GM21360 (cell line): ENCODE measurements around the gene DENND2D.

Source experiments
- ATAC-seq: cut with Tn5 transposase; IDR thresholded peaks from one replicate; pipeline ENCODE4 v1.9.1; 2021; ENCODE audit warnings: mild to moderate bottlenecking, moderate library complexity; ENCODE audit not compliant: unreplicated experiment

Gene DENND2D, protein sequence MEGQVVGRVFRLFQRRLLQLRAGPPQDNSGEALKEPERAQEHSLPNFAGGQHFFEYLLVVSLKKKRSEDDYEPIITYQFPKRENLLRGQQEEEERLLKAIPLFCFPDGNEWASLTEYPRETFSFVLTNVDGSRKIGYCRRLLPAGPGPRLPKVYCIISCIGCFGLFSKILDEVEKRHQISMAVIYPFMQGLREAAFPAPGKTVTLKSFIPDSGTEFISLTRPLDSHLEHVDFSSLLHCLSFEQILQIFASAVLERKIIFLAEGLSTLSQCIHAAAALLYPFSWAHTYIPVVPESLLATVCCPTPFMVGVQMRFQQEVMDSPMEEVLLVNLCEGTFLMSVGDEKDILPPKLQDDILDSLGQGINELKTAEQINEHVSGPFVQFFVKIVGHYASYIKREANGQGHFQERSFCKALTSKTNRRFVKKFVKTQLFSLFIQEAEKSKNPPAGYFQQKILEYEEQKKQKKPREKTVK

DNA sequence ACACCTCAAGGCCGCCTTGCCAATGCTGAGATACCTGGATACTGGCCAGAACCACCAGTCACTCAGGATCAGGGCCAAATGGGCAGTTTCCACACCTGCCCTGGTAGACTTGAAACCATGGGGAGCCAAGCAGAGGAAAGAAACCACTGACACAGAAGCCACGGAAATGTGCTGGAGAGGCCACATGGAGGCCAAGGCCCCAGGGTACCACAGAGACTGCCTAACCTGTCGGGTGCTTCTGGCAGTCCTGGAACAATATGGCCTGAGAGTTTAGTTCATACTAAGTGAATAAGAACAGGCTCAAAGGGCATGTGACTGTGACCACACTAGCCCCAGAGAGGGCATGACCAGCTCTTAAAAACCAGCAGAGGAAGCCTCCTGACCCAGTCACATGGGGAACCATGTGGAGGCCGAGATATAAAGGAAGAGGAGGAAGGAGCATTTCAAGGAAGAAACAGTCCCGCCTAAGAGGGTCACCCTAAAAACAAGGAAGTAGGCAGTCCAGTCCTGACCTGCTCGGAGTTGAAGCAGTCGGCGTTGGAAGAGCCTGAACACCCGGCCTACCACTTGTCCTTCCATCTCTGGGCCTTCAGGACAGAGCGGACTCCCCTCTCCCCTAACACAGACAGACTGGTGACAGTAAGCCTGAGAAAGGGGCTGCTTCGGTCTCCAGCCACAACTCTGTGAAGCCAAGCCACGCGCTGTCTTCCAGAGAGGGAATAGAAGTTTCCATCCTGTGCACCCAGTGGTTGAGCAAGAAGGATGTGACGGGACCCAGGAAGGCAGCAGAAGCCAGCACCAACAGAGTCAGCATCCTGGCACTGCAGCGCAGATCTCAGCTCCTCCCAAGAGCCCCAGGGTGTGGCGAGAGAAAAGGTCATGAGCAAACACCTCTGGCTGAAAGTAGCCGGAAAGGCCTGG, at the start of gene DENND2D:
Gene DENND2D (minus strand): TSS at position 766 of the 921 bp plus-strand sequence. CDS start 187 bp downstream, at position 579.
- no peak for ATAC-seq

DNA sequence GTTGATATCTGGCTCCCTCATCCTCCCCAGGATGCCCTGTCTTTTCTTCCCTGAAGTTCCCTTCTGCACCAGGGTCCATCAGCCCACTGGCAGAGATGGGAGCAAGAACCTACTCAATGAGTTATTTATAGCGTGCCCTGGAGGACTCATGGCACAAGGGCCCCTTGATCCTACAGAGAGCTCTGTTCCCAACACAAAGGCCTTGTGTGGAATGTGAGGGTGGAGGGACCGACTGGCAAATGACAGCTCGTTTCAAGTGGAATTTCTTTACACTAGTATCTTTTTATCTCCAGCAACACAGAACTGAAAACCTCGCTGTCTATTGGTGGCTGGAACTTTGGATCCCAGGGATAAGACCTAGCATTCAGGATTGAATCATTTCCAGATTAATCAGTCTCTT, 49.5 kb upstream of the DENND2D start:
- ATAC-seq: no peak

DNA sequence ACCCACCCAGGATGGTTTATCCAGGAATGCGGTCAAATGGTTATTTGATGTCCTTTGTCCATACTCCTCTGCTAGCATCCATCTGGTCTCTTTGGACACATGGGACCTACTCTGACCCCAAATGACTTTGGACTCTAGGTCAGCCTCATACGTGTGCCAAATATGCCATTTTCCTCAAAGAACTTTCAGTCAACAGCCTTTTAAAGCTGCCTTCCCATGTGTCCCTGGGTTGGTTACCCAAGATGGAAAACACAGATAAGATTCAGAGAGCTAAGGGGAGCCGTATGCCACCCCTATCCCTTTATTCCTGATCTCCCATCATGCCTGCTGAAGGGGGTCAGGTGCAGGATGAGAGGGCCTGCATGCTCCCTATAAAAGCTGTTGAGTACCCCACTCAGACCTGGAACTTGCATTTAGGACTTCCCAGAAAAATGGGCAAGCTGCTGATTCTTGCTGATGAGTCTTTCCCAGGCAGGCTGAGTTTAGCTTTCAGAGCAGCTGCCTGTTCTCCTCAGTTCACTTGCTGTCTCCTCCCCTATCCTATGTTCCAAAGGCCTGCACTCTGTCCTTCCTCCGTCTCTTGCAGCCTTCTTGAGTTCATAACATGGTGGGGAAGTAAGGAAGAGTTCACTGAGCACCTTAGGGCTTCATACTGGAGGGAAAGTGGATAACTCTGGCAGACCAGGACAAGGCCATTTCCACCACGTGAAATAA, 46.8 kb upstream of the DENND2D start:
- ATAC-seq: no peak

DNA sequence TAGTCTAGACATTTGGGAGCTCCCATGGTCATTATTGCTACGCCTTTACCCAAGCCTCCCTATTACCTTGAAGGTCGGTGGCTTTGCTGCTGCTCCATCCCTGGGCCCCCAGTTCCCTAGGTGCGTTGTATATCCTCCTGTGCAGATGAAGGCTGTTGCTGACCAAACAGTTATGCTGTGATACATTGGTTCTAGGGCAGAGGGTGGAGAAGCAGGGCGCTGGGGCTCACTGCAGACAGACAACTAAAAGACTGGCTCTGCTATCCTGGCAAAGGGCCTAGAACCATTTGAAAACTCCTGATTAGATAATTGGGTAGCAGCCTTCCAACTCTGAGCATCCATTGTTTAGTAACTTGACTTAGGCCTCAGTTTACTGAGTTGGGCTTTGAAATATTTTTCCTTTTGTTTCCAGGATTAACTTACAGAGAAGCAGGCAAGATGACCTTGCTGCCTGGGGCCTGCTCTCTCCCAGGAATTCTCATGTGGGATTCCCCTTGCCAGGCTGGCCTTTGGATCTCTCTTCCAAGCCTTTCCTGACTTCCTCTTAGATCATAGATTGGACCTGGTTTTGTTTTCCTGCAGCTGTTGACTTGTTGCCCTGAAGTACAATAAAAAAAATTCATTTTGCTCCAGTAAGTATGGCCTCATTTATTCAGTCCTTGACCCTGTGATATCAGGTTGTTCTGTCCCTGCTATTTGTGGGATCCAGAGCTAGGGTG, 42.5 kb upstream of the DENND2D start:
- ATAC-seq: no peak

DNA sequence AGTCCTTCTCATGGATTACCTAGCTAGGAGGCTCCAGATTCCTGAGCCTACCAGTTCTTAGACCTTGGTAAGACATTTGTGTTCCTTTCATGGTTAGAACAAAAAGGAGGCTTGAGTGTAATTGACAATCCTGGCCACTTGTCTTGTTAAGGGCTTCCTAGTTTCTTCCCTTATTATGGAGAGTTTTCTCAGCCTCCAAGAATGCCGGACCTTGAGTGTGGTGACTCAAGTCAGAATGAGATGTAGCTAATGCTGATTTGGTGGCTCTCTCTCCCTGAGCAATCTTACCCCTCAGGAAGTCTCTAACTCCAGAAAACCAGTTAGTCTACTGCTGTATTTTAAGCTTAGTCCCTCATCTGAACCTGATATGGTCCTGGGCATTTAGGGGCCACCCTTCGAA, 41.4 kb upstream of the DENND2D start:
- no peak for ATAC-seq

DNA sequence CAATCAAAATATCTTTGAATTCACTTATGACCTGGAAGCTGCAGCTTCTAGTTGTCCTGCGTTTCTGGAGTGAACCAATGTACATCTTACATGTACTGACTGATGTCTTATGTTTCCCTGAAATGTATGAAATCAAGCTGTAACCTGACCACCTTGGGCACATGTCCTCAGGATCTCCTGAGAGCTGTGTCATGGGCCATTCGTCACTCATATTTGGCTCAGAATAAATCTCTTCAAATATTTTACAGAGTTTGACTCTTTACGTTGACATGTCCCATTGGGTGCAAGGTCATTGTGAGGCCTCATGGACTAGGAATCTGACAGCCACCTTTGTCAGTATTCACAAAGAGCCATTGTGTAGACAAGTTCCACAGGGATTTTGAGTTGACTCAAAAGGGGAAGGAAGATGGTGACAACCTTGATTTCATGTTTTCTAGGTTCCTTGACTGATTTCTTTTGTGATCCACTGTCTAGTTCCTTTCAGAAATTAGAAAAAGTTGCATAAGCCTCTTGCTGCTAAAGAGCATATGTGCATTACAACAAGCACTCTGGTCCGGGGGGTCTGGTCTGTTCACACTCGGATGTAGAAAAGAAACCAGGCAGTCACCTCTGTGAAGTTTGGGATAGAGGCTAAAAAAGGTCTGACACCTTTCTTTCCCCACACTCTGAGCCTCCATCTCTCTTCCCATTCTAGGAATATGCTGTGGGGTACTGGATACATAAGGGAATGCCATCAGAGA, 37.8 kb upstream of the DENND2D start:
- no peak for ATAC-seq

DNA sequence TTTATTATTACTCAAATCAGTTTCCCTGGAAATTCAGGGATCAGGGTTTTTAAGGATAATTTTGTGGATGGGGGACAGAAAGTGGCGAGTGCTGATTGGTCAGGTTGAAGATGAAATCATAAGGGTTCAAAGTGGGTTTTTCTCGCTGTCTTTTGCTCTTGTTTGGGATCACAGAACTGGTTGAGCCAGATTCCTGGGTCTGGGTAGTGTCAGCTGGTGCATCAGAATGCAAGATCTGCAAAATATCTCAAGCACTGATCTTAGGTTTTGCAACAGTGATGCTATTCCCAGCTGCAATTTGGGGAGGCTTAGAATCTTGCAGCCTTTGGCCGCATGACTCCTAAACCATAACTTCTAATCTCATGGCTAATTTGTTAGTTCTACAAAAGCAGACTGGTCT, 36.4 kb upstream of the DENND2D start:
- ATAC-seq: no peak

DNA sequence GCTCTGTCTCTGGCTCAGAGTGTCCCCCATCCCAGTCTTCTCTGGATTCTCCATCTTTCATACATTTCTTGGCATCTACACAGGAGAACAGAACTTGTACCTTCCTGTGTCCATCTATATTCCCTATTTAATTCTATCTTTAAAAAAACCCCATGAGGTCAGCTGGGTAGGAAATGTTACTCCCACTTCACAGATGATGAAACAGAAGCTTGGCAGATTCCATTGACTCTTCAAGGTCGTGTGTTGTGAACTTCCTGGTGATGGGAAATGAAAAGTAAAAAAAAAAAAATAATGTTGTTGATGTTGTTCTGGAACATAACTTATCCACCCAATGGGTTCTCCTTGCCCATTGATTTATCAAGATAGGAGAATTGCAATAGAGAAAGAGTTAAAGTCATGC, 35.9 kb upstream of the DENND2D start:
- ATAC-seq: no peak

DNA sequence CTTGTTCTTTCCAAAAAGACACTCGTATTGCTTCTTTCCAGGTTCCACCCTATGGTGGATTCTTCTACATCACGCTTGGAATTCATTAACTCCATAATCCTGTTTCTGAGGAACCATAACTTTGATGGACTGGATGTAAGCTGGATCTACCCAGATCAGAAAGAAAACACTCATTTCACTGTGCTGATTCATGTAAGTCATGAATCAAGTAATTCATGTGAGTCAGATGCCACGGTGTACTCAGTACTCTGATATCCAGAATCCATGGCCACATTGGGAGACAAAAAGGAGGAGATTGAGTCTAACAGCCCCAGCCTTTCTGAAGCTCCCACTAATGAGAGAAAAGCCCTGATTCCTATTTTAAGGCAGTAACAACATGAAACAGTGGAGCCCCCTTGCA, 34.4 kb upstream of the DENND2D start:
- ATAC-seq: no peak

DNA sequence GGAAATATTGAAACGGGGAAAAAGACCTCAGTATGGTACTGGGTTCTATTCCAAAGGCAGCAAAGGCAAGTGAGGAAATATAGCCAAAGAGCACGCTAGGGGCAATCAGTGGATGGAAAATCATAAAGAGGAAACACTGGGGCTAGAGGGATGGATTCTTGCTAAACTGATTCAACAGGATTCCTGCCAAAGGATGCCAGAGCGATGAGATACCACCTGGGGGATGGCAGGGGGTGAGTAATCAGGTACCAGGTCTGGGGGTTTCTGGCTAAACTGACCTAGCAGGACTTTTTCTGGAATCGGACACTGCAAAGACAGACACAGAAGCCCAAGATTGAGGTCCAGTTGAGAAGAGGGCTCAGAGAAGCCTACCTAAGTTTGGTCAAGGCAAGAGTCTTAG, 33.8 kb upstream of the DENND2D start:
- ATAC-seq: no peak

DNA sequence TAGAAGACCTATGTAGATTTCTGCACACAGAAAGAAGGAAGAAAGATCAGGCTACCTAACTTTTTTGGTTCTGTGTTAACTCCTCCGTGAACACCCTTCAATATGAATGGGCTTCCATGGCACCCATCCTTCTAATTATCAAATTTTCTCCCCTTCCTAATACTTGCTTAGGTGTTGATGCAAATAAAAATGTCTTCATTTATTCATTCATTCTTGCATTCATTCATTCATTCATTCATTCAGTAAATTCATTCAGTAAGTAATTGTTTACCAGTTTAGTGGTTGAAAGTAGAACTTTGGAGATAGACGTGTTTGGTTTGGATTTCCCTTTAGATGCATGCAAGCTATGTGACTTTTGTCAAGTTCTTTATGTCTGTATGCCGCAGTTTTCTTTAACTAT, 31.7 kb upstream of the DENND2D start:
- ATAC-seq: no peak

DNA sequence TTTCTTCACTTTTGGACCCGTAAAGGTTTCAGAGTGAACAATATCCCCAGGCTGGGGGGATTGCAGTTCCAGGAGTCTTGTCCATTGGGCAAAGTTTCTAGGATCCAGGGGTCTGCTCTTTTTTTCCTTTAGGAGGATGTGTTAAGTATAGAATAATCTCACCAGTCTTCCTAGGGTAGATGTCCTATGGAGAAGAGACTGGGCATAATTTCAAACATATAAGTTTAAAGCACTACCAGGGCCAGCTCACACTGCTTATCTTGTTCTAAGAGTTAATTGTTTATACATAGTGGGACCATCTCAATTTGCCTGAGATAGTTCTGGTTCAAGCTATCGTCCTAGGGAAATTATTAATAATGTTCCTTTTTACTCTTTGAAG, 28.3 kb upstream of the DENND2D start:
- ATAC-seq: no peak

DNA sequence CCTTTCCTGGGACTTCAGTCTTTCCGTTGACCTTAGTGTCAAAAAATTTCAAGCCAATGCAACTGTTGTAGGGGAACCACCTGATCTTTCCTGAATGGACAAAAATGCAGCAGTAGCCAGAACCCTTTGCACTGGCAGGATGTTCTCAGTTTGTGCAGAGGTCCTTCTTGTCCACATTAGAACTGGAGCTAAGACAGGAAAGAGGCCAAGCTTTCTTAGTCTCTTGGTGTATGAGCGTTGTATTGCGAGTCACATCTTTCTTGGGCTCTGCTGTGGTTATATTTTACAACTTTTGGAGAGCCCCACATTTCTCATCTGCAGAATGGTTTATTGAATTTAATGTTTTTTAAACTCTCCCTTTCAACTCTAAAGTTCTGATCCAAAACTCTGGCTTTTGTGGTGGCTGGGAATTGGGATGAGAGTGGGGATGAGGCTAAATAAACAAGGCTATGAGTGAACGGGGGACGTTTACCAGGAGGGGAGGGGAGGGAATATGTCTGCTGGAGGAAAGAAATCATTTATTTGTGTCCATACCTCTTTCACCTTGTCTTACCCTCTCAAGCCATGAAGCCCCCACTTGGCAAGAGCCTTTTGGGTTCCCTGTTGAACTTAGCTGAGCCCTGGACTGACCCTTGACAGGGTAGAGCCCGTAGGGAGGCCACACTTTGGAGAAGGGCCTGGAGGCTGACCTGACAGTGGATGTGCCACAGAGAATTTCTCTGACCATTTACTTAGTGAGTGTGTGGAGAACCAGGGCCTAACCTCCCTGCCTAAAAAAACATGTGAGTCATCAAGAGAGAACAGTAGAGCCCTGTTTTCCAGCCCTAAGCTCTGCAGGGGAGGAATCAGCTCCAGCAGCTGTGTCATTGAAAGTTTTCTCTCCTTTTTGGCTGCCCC, 27.7 kb upstream of the DENND2D start:
- ATAC-seq: no peak

DNA sequence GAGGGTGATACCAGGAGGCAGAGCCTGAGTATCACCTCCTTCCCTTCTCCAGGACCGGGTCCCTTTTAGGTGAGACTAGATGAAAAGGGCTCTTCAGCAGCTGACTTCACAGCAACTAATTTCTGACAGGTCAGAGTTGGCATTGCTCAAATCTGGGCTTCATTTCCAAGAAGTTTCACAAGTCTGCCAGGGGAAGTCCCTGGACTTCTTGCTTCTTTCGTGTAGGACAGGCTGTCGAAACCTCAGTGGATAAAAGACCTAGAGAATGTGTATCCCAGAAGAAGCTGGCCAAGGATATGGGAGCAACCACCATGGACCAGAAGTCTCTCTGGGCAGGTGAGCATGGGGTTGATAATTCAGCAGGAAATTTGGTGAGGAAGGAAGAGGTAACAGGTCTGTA, 27.0 kb upstream of the DENND2D start, which contains the start of gene CHI3L2:
Gene CHI3L2 (plus strand): TSS at position 280 of the 400 bp plus-strand sequence. CDS start 17 bp downstream, at position 297.
- ATAC-seq: no peak

DNA sequence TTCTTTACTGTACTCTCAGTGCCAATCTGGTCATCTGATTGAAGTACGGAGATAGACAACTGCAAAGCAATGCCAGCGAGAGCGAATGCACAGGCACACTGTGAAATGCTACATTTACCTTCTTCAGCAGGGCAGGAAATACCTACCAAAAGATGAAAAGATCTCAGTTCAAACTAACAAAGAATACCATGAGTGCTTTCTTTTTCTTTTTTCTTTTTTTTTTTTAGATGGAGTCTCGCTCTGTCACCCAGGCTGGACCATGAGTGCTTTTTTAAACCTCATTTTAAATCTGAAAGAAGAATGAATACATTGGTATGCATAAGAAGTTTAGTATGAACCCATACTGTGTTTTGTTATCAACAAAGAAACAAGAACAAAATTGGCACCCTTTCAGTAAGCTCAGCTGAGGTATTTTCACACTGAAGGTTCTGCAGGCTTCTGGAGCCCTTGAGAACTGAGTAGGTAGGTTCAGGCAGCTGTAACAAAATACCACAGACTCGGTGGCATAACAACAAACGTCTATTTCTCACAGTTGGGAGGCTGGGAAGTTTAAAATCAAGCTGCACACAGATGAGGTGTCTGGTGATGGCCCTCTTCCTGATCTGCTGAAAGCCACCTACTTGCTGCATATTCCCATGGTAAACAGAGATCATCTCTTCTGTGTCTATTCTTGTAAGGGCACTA, 25.4 kb upstream of the DENND2D start:
- no peak for ATAC-seq

DNA sequence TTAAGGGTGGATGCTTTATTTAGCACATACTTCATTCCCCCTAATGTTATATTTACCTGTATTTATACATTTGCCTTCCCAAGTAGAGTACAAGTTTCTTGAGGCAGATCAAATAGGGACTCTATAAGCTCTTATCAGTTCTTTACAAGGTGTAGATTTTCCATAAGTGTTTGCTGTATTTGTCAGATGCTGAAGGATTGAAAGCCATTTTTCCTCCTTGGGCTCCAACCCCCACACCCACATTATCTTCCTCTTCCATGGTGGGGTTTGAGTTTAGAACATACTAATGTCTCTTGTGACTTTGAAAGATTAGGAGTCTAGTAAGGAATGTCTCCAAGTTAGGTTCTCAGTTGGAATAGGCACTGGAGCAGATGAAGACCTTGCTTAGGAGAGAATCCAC, 24.6 kb upstream of the DENND2D start:
- no peak for ATAC-seq

DNA sequence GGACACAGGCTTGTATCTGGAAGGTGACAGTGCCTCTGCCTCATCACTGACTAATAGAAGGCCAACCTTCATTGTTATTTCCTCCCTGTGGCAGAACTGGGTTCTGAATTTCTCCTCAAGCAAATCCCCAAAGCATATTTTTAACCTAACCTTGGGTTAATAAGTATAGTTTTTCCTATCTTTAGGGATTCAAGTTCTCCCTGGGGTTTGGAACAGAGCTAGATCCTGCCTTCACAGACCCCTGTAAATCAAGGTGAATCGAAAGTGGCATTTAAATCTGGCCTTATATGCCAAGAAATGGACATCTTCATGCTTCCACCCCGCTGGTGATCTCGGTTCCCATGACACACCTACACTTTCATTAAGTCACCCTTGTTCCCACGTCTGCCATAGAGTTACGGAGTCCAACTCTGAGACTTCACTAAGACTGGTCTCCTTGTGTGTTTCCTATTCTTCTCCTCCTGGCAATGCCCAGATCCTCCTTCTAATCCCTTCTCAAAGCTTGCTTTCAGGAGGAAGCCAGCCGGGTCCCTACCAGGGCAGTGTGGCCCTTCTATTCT, 22.8 kb upstream of the DENND2D start:
- ATAC-seq: no peak
